ENCODE data around the gene TRIP4. TPM values are rescaled to one million over a fixed set of nuclear protein-coding genes. Genes with fewer than 3 reads are reported as not detected.

Gene TRIP4
- total and polyA plus RNA-seq, 9 of the 15 experiments (the other 6 are each of a cell fraction or from before 2014, with no cell fraction given): 7.6 to 23.3 (median 16.7) TPM

GRCh38 chr15:64461721-64462162, 74.1 kb downstream of the TRIP4 start (continued):
- TF ChIP-seq ZNF592 (IDR thresholded peaks at IDR 0.05) (peak; percentile 50; the same call in 1 of the 2 replicates), TCF3 (CRISPR knock-in tag; IDR thresholded peaks at IDR 0.05) (peak; percentile 94), FOXK2 (conservative IDR thresholded peaks at IDR 0.05 in 1 of 2, IDR thresholded peaks at IDR 0.05 in 1 of 2; ENCODE audit: low read depth in 2 of 2) (peak; percentile 64 to 69), NR0B1 (IDR thresholded peaks at IDR 0.05; ENCODE audit: partially characterized antibody) (no peak), ZC3H8 (IDR thresholded peaks at IDR 0.05) (no peak), MEIS2 (IDR thresholded peaks at IDR 0.05; ENCODE audit: partially characterized antibody) (peak; percentile 19), MBD1 (CRISPR knock-in tag; IDR thresholded peaks at IDR 0.05) (no peak), DDX20 (tag; IDR thresholded peaks at IDR 0.05; ENCODE audit: low read depth) (no peak), CEBPZ (IDR thresholded peaks at IDR 0.05; ENCODE audit: borderline replicate concordance, low read depth, low read length) (no peak), ZKSCAN1 (IDR thresholded peaks at IDR 0.05; ENCODE audit: low read depth, low read length) (peak; percentile 53; the same call in 1 of the 2 replicates)
- TF ChIP-seq, protein P1, sequence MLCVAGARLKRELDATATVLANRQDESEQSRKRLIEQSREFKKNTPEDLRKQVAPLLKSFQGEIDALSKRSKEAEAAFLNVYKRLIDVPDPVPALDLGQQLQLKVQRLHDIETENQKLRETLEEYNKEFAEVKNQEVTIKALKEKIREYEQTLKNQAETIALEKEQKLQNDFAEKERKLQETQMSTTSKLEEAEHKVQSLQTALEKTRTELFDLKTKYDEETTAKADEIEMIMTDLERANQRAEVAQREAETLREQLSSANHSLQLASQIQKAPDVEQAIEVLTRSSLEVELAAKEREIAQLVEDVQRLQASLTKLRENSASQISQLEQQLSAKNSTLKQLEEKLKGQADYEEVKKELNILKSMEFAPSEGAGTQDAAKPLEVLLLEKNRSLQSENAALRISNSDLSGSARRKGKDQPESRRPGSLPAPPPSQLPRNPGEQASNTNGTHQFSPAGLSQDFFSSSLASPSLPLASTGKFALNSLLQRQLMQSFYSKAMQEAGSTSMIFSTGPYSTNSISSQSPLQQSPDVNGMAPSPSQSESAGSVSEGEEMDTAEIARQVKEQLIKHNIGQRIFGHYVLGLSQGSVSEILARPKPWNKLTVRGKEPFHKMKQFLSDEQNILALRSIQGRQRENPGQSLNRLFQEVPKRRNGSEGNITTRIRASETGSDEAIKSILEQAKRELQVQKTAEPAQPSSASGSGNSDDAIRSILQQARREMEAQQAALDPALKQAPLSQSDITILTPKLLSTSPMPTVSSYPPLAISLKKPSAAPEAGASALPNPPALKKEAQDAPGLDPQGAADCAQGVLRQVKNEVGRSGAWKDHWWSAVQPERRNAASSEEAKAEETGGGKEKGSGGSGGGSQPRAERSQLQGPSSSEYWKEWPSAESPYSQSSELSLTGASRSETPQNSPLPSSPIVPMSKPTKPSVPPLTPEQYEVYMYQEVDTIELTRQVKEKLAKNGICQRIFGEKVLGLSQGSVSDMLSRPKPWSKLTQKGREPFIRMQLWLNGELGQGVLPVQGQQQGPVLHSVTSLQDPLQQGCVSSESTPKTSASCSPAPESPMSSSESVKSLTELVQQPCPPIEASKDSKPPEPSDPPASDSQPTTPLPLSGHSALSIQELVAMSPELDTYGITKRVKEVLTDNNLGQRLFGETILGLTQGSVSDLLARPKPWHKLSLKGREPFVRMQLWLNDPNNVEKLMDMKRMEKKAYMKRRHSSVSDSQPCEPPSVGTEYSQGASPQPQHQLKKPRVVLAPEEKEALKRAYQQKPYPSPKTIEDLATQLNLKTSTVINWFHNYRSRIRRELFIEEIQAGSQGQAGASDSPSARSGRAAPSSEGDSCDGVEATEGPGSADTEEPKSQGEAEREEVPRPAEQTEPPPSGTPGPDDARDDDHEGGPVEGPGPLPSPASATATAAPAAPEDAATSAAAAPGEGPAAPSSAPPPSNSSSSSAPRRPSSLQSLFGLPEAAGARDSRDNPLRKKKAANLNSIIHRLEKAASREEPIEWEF (CRISPR knock-in tag; IDR thresholded peaks at IDR 0.05): no peak

Data from K562 (cell line).